ENCODE data around the gene HSPG2.
"Not testable (repeated sequence)": the region's sequence is repeated elsewhere in the genome, so short reads cannot be mapped to it uniquely, and the experiment has no call there.

The HSPG2 gene

DNA sequence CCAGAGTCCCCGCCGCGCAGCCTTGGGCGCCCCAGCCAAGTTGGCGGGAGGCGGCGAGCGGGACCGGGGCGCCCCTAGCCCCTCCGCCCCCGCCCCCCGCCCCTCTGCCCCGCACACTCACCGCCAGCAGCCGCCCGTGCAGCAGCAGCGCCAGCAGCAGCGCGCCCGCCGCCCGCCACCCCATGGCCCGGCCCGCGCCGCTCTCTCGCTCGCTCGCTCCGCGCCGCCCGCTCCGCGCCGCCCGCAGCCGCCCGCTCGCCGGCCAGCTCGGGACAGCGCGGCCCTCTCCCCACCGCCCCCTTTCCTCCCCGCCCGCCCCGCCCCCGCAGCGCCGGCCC, at the start of gene HSPG2:
Gene HSPG2, minus strand, starts transcription at position 277 of the 338 bp plus-strand sequence. Its CDS starts 93 bp downstream, at position 184.
- no peak for DNase-seq

DNA sequence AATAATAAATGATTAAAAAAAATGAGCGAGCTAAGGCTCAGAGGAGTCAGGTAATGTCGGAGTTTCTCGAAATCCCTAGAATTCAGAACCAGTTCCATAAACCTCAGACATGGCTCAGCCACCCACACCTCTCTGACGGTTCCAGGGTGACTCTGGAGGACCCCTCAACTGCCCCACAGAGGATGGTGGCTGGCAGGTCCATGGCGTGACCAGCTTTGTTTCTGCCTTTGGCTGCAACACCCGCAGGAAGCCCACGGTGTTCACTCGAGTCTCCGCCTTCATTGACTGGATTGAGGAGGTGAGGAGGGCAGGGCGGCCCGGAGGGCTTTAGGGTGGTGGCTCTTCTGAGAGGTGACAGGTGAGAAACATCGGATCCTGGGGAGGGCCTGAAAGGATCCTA, 49.3 kb upstream of the HSPG2 start:
- not testable (repeated sequence) for DNase-seq

DNA sequence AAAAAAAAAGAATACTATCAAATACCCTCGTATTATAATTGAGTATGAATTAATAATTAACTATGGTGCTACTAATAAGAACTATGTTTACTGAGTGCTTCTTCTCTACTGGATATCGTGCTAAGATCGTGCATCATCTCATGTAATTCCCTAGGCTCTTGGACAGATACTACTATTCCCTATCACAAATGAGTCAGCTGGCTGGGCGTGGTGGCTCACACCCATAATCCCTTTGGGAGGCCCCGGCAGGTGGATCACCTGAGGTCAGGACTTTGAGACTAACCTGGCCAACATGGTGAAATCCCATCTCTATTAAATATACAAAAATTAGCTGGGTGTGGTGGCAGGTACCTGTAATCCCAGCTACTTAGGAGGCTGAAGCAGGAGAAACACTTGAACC, 48.8 kb upstream of the HSPG2 start:
- not testable (repeated sequence) for DNase-seq

DNA sequence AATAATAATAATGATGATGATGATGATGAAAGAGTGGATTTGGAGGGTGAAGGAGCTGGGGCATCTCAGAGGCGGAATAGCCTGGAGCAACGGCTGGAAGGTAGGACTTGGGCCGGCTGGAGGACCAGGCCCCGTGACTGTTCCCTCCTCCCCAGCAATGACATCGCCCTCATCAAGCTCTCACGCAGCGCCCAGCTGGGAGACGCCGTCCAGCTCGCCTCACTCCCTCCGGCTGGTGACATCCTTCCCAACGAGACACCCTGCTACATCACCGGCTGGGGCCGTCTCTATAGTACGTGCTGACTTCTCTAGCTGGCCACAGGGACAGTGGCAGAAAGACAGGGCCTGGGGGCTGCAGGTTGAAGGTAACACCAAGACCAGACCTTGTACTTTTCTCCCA, 46.4 kb upstream of the HSPG2 start:
- DNase-seq: not testable (repeated sequence)

DNA sequence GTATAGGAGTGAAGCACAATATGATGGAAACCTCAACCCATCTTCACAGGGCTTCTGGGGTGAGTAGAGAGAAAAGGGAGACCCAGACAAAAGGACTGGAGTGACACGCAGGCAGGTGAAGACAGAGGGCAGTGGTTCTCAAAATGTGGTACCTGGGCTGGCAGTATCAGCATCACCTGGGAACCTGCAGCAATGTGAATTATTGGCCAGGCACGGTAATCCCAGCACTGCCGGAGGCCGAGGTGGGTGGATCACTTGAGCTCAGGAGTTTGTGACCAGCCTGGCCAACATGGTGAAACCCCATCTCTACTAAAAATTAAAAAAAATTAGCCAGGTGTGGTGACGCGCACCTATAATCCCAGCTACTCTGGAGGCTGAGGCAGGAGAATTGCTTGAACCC, 45.0 kb upstream of the HSPG2 start:
- DNase-seq: not testable (repeated sequence)

DNA sequence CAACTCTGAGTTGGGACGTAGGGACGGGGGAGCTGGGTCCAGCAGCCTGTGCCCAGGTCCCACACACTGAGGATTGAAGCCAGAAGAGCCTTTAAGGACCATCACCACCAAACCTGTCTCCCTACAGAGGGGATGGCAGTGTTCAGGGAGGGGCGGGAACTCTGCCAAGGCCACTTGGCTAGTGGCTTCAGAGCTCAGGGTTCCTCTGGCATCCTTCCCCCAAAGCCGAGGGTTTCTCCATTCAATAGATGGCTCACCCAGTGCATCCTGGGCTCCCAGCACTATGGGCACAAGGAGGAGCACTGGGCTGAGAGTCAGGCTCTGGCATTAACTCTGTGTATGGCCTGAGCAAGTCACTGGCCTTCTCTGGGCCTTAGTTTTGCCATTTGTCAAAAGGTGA, 44.1 kb upstream of the HSPG2 start:
- DNase-seq: not testable (repeated sequence)

DNA sequence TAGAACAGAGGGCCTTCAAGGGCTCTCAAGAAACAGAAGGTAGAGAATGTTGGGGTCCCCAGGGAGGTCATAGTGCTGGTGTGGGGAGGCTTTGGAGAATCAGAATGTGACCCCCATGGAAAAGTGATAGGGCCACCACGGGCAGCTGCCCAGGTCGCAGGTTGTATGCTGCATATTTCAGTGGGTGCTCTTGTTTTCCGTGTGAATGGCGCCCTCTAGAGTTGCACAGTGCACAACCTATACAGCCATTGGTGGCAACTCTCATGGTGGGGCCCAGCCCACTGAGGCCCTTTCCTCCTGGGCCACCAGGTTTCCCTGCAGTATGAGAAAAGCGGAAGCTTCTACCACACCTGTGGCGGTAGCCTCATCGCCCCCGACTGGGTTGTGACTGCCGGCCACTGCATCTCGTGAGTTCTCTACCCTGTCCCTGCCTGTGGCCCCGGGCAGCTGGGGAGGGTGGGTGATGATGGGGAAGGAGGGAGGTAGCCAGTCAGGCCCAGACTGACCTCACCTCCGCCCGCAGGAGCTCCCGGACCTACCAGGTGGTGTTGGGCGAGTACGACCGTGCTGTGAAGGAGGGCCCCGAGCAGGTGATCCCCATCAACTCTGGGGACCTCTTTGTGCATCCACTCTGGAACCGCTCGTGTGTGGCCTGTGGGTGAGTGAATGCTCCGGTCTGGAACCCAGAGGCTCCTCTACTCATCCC, 43.6 kb upstream of the HSPG2 start:
- not testable (repeated sequence) for DNase-seq

DNA sequence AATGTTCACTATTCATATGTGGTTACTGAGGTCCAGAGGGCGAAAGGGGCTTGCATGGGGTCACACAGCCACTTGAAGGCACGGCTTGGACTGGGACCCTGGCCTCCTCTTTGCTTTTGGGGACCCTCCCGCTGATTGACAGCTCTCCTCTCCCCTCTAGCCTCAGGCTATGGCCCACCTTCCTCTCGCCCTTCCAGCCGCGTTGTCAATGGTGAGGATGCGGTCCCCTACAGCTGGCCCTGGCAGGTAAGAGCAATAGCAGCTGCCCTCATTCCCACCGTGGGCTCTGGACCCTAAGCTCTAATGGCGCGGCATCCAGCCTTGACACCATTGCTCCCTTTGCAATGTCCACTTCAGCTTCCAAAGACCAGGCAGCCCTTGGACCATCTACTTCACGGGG, 41.1 kb upstream of the HSPG2 start:
- DNase-seq: not testable (repeated sequence)

DNA sequence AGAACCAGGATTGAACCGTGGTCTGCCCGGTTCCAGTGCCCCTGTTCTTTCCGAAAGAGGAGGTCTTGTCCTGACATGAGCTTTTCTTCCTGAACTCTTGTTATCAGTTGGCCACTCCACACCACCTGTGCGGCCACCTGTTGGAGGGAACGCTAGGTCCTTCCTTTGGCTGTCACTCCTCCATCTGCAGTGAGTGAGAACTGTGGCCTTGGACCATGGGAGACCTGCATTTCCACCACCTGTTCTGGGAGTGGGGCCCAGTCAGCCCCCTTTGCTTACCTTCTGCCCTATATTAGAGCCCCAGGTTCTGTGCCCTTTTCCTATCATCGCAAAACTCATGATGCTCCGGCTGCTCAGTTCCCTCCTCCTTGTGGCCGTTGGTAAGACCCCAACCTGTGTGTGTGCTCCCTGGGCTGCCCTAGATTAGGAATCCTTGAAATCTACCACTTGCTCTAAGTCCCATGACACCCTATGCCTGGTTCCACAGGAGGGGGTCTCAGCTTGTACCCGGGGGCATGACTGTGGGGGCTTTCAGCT, 39.7 kb upstream of the HSPG2 start, which contains the start of gene CELA3B:
Gene CELA3B, plus strand, starts transcription at position 320 of the 537 bp plus-strand sequence. Its CDS starts 18 bp downstream, at position 338.
- not testable (repeated sequence) for DNase-seq

DNA sequence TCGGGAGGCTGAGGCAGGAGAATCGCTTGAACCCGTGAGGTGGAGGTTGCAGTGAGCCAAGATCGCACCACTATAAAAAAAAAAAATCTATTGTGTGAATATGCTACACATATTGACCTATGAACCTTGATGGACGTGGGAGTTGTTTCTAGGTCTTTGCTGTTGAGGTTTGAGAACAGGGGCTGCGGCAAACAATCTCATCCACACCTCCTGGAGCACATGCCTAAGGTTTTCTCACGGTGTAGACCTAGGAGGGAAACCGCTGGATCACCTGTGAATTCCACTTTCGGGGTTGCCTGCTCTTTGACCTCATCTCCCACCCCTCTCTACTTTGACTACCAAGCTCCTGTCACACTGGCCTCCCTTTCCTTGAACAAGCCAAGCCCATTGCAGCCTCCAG, 38.2 kb upstream of the HSPG2 start:
- DNase-seq: not testable (repeated sequence)

DNA sequence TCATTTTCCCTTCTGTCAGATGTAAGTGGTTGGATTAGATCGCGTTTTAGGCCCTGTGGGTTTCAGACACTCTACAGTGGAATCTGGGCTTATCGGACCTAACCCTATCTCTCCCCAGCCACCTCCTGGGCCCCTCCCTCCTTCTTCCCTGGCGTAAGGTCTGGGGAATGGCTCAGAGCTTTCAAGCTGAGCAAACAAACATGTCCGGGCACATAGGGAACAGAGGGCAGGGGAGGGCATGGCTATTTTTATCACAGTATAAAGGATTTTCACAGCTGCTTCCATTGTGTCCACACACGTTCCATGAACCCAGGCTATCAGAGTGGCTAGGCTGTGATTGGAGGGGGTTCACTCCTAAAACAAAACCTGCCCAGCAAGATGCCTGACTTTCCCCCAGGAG, 37.6 kb upstream of the HSPG2 start:
- DNase-seq: peak; percentile 66

DNA sequence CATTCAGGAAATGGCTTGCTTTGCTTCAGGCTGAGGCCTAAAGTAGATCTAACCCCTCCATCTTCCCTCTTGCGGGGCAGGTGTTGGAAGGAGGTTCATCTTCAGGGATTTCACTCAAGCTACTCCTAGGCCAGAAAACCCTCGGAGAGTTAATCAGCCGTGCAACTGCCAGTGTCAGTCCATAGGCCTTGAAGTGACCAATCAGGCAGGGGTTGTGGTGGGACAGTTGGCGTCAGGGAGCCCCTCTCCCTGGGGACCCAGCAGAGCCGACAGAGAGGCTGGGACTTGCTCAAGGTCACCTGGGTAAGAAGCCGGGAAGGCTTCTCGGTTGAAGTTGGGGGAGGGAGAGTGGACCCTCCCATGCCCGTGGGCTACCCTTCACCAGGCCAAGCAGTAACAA, 36.8 kb upstream of the HSPG2 start:
- DNase-seq: not testable (repeated sequence)

DNA sequence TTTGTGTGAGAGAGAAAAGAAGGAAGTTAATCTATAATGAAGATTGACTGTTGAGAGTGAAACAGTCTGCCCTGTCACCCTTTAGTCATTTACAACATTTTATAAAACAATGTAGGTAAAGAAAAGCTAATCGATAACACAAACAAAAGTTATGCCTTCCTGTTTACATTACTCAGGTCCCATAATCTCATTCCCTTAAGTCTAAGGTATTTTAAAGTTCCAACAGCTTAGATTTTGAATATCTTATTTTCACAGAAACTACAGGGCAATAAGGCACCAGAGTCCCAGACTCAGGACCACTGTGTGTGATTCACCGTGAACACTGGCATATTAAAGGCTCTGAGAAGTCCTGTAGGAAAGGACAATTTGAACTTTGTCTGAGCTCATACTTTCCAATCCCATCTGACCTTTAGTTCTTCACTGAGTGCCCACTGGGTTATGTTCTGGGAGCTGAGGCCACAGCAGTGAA, 35.9 kb upstream of the HSPG2 start:
- DNase-seq: not testable (repeated sequence)

DNA sequence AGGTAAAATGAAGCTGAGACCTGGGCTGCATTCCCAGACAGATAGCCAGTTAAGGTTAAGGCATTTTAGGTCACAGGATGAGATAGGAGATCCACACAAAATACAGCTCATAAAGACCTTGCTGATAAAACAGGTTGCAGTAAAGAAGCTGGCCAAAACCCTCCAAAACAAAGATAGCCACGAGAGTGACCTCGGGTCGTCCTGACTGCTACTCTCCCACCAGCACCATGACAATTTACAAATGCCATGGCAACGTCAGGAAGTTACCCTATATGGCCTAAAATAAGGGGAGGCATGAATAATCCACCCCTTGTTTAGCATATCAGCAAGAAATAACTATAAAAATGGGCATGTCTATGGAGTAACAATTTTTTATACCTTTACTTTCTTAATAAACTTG, 33.4 kb upstream of the HSPG2 start:
- DNase-seq: not testable (repeated sequence)

DNA sequence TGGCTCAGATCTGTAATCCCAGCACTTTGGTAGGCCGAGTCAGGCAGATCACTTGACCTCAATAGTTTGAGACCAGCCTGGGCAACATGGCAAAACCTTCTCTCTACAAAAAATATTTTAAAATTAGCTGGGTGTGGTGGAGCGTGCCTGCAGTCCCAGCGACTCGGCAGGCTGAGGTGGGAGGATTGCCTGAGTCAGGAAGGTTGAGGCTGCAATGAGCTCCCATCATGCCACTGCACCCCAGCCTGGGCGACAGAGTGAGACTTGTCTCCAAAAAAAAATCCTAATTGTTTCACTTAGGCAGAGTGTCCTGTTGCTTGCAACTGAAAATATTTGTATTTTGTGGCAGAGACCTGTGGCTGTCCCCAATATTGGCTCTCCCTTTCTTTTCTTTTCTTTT, 32.0 kb upstream of the HSPG2 start:
- DNase-seq: not testable (repeated sequence)

DNA sequence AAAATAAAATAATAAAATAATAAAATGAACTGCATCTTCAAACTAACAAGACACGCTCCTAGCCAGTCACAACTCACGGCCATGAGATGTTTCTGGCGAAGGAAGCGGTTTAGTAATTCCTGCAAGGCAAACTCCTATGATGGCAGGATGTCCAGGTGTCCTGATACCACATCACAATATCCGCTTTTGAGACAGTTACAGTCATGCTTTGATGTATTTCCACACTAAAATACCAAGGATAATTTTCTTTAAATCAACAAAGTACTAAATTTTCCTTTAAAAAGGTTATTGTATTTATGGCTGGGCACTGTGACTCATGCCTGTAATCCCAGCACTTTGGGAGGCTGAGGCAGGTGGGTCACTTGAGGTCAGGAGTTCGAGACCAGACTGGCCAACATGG, 30.1 kb upstream of the HSPG2 start:
- DNase-seq: not testable (repeated sequence)

DNA sequence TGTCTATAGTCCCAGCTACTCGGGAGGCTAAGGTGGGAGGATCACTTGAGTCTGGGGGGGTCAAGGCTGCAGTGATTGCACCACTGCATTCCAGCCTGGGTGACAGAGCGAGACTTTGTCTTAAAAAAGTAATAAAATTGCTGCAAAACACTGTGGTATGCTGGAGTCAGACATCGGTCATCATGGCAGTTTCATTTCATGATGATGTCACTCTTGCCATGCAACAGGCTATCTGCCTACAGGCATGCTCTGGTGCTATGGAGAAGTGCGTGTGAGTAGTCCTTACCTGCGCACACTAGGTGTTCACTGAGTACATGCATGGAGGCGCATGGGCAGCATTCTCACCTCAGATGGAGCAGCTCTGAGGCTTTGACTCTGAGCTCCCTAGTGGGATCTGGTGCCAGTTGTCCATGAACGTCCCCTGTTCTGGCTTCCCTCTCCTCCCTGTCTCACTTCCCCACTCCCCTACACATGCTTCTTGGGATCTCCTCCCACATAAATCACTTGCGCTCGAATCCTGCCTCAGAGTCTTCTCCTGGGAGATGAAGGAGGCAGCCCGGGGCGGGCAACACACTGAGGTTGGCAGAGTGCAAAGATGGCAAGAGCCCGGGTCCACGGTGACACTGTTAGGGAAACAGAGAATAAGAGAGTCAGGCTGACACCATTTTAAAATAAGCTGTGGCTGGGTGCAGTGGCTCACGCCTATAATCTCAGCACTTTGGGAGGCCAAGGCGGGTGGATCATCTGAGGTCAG, 29.3 kb upstream of the HSPG2 start:
- no peak for DNase-seq

DNA sequence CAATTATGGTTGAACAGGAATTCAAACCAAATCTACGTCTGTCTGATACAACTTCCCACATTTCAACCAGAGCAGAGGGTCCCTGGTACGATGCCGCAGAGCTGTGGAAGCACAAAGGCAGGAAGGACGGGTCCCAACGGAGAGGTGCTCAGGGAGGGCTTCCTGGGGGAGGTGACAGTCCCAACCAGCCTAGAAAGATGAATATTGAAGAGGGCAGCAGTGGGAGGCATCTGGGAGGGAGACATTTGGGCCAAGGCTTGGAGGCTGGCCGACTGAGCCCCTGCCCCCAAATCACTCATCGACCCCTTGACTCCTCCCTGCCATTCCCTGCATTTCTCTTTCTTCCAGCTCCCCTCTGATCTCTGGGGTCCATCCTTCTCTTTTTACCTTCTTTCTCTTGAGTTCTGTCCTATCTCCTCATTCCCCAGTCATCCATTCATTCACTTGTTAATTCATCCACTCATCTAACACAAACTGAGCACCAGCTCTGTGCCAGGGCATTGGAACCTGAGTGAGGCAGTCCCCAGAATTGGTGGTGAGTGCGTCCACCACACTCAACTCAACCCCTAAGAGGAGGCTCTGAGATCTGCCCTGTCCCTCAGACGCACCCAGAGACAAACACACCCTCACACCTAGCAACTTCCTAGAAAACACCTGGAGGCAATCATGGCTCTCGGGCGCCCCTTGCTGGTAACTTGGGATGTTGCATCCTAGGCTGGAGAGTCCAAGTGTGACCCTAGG, 26.5 kb upstream of the HSPG2 start:
- DNase-seq: peak; percentile 37

DNA sequence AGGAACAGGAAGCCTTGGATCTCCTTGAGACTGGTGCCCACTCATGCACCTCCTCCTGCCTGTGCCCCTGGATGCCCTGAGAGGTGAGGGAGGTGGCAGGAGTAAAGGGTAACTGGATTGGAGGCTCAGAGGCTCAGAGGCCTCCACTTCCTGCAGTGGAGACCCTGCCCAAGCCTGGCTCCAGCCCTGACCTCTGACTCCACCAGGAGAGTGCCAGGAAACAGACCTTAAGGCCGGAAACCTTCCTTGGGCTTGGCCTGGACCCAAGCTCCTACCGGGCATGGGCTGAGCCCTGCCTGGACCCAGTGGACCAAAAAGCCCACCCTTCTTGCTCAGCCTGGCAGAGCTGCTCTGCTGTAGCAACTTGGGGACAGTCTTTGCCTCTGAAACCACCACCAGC, 24.7 kb upstream of the HSPG2 start:
- DNase-seq: no peak

DNA sequence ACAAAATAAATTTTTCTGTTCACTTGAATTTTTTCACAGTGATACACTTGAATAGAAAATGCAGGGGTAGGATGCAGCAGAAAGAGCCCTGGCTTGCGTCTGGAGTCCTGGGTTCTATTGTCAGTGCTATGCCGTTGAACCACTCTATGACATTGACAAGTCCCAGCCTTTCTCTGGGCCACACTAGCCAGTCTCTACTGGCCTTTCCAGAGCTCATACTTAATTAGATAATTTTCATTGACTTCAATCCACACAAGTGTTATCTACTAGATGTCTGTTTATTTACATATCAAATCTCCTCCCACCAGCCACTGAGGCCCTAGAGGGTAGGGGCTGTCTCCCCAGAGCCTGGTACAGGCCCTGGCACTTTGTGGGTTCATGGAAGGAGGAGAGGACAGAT, 24.2 kb upstream of the HSPG2 start:
- no peak for DNase-seq

DNA sequence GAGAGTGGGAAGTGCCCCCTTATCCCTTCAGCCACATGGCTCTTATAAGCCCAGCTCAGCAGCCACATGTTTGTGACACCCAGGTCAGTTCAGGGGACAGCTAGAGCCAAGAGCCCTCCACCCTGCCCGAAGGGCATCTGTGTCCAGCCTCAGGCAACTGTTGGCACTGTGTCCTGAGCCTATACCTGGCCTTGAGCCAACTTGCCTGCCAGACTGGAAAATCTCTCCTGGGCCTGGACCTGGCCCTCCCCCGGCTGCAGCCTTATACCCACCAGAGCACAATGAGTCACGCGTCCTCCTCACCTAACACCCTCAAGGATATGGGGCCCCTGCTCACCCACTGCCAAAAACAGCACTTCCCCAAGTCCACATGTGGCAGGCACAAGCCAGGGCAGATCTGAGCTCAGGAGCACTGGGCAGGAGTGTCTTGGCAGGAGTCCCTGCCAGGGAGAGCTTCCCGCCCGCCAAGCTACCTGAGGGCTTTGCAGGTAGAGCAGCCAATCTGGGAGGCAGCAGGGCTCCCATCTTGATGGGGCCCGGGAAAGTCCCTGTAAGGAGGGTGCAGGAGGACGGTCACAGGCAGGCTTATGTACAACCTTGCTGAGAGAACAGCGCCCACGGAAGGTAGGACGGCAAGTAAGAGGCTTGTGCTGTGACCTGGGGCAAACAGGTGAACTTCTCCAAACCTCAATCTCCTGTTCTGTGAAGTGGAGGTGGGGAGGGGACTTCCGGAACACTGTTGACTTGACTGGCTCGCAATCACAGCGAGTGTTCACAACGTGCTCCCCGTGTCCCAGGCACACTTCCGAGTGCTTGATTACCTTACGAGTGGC, 19.8 kb upstream of the HSPG2 start:
- peak; percentile 73 for DNase-seq
